Embryonic facial prominence (tissue), 1 donor: Measurements from ENCODE around the gene THOC6.
"Not testable (repeated sequence)": the region's sequence is repeated elsewhere in the genome, so short reads cannot be mapped to it uniquely, and the experiment has no call there.

Source experiments
- DNase-seq: peaks from one replicate; pipeline ENCODE4 v3.0.0-alpha.2; 2016; ENCODE audit errors: extremely low spot score

THOC6 gene

GRCh38 chr16:3030222-3031212 lies 6.7 kb downstream of the THOC6 start:
- DNase-seq: no peak

DNA sequence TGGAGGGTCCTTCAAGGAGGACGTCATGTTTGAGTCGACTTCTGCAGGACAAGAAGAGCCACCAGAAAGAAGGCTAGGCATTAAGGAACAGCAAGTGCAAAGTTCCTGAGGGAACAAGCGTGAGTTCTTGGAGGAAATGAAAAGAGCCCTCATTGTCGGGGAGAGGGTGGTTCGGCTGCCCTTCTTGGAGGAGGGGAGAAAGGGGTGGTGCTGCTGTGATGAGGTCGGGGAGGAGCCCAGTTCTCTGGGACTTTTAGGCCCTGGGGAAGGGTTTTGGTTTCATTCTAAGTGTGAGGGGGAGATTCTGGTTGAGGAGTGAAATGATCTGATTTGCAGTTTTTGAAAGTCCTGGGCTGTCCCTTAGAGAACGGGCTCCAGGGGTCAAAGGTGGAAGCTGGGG lies 8.8 kb downstream of the THOC6 start:
- DNase-seq: no peak

DNA sequence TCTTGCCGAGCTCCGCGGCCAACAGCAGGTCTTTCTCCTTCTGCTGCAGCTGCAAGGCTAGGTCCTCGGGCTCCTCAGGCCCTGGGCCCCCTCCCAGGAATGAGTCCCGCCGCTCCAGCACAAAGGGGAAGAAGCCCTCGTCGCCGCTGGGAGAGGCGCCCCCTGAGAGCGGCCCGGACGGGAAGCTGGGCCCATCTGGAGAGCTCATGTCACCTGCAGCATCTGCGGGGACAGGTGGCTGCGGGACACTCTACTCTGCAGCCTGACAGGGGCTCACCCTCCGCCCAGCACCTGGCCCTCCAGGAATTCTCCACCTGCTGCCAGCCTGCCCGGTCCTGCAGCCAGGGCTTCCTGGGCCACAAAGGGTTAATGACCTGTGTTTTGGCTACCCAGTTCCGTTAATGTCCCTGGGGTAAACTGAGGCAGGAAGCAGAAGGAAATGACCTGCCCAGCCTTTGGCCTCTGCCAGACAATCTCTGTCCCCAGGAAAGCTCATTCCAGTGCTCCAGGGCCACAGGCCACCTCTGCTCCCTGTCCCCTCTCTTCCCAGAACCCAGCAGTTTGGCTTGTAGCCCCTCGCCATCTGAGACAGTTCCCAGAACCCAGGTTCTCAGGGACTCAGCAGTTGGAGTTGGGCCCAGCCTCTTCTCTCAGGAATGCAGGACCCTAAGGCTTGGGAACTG lies 11.6 kb downstream of the THOC6 start:
- DNase-seq: no peak

DNA sequence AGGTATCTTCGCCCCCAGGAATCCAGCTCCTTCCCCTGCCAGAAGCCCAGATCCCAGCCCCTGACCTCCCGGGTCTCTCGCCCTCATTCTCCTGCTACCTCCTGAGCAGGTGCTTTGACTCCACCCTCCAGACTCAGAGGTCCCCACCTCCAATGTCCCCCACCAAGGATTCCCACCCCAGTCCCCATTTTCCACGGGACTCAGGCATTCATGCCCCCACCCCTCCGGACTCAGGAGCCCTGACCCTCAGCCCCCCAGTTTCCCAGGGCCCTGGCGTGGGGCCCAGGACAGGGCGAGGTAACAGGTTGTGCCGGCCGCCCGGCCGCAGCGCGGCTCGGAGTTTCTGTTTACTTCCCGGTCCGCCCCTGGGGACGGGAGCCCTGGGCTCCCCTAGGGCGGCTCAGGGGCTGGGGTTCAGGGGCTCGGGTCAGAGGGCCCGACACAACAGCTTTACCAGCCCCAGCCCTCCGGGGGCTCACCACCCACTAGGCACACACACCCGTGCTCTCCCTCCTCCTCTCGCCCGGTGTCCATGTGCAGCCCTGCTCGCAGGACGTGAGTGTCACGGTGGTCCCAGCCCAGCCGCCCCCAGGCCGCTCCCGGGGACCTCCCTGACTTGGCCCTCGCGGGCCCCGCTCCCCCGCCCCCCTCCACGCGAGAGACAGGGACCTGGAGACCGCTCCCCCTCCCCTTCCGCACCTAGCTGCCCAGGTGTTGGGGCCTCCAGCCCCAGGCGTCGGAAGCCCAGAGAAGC lies 12.3 kb downstream of the THOC6 start:
- no peak for DNase-seq

DNA sequence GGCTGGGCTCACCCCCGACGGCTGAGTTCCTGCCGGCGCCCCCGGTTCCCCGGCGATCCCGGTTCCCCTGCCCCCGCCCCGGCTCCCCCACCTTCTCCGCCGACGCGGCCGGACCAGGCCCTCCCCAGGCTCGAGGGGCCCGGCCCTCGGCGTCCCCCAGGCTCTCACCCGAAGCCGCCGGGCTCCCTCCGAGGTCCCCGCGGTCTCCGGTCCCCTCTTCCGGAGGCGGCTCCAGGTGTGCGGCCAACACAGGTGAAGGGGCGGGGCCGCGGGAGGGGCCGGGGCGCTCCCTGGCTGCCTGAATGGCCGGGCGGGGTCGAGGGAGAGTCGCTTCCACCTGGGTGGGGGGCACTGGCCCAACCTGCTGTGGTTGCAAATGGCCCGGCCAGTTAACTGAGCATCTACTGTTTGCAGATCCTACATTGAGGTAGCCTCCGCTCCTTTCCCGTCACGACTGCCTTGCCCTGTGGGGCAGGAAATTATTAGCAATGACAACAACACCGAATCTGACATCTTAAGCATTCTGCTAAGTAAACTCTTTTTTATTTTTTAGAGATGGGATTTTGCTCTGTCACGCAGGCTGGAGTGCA lies 13.0 kb downstream of the THOC6 start, which contains the start of gene BICDL2:
BICDL2 (minus strand) TSS at position 219 of the 590 bp plus-strand sequence. CDS start 1,448 bp downstream, outside the sequence.
- no peak for DNase-seq

- no peak for DNase-seq
These were observed 14.4 kb downstream of the THOC6 start for GRCh38 chr16:3038256-3038655.

GRCh38 chr16:3038896-3039295 lies 15.1 kb downstream of the THOC6 start:
- no peak for DNase-seq

DNA sequence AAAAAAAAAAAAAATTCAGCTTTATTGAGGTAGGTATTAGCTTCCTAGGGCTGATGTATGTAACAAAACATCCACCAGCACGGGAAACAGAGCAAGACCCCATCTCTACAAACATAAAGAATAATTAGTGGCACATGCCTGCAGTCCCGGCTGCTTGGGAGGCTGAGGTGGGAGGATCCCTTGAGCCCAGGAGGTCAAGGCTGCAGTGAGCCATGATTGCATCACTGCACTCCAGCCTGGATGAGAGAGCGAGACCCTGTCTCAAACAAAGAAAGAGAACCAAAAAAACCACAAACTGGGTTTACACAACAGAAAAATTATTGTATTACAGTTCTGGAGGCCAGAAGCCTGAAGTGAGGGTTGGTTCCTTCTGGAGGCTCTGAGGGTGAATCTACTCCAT lies 18.5 kb downstream of the THOC6 start:
- no peak for DNase-seq

DNA sequence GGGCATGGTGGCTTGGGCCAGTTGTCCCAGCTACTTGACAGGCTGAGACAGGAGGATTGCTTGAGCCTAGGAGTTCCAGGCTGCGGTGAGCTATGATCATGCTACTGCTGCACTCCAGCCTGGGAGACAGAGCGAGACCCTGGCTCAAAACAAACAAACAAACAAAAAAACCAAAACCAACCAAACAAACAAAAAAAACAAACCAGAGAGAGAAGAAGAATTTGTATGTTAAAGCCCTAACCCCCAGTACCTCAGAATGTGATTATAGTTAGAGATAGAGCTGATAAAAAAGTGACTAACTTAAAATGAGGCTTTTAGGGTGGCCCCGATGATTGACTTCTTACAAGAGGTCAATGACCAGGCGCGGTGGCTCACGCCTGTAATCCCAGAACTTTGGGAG lies 20.9 kb downstream of the THOC6 start:
- DNase-seq: no peak

DNA sequence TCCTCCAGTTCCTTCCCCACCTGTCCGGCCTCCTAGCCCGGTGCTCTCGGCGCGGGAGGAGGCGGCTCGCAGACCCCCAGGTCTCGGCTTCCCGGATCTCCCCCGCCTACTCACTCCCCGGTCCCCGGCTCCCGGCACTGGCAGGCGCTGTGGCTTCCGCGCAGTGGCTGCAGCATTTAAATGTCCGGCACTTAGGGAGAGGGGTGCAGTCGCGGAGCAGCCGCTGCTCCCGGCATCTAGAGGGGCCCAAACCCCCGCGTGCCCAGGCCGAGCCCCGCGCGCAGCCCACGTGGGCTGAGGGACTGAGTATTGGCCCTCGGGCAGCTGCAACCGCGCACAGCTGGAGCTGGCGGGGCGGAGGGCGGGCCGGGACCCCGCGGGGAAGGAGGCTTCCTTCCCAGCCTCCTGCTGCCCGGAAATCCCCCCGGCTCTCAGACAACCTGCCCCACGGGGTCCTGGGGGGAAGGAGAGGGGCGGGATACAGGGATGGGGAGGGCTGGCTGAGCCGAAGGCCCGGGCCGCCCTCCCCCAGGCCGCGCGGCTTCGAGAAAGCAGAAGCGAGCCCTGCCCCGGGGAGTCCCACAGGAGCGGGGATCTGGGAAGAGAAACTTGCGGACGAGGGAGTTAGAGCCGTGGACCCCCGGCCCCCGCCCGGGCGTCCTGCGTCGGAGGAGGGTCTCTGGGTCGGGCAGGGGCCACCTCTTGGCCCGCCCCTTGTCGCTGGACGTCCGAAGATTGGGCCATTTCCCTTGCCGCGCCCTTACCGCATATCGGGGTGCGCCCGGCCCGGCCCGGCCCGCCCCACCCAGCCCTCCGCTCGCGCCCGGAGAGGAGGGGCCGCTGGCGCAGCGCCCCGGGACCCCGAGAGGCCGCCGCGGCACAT lies 22.2 kb downstream of the THOC6 start, which contains the start of gene MMP25:
MMP25 (plus strand) TSS at position 804 of the 883 bp plus-strand sequence. CDS start 357 bp downstream, outside the sequence.
- no peak for DNase-seq

GRCh38 chr16:3046641-3047386 lies 23.0 kb downstream of the THOC6 start:
- DNase-seq: no peak

- no peak for DNase-seq
These were observed 23.5 kb downstream of the THOC6 start for GRCh38 chr16:3047387-3047720.

DNA sequence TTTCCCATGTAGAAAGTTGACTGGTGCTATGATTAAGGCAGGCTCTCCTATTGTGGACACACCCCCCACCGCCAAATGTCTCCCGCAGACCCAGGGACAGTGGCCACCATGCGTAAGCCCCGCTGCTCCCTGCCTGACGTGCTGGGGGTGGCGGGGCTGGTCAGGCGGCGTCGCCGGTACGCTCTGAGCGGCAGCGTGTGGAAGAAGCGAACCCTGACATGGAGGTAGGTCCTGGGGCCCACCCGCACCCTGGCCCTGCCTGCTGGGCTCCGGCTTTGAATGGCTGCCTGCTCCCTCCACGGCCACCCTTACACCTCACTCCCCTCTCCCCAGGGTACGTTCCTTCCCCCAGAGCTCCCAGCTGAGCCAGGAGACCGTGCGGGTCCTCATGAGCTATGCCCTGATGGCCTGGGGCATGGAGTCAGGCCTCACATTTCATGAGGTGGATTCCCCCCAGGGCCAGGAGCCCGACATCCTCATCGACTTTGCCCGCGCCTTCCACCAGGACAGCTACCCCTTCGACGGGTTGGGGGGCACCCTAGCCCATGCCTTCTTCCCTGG lies 26.2 kb downstream of the THOC6 start:
- no peak for DNase-seq

DNA sequence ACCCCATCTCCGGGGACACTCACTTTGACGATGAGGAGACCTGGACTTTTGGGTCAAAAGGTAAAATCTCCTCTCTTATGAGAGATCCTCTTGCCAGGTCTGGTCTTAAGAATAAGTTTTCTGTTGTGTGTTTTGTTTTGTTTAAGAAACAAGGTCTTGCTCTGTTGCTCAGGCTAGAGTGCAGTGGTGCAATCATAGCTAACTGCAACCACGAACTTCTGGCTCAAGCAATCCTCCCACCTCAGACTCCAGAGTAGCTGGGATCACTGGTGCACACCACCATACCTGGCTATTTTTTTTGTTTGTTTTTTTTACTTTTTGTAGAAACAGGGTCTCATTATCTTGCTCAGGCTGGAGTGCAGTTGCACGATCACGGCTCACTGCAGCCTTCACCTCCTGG lies 26.7 kb downstream of the THOC6 start:
- no peak for DNase-seq

DNA sequence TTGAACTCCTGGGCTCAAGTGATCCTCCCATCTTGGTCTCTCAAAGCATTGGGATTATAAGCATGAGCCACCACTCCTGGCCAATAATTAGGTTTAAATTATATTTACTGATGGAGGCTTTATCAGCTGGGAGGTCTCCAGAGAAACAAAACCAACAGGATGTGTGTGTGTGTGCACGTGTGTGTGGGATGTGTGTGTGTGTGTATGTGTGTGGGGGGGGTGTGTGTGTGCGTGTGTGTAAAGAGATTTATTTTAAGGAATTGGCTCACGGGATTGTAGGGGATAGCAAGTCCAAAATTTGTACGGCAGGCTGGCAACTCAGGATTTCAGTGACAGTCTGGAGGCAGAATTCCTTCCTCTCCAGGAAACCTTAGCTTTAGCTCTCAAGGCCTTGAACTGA lies 27.2 kb downstream of the THOC6 start:
- DNase-seq: no peak

DNA sequence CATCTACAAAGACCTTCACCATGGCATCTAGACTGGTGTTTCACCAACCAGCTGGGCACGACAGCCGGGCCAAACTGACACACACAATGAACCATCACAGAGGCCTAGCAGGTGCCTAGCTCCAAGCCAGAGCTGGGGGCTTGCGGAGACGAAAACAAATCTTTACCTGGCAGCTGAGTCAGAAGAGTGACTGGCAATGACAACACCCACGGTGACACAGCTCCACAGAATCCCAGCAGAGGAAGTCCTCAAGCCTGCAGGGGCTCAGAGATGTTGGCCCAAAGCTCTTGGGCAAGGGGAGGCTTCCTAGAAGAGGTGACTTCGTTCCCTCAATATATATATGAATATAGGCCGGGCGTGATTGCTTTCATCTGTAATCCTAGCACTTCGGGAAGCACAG lies 27.7 kb downstream of the THOC6 start:
- no peak for DNase-seq

GRCh38 chr16:3052571-3053329 lies 28.9 kb downstream of the THOC6 start:
- DNase-seq: not testable (repeated sequence)

DNA sequence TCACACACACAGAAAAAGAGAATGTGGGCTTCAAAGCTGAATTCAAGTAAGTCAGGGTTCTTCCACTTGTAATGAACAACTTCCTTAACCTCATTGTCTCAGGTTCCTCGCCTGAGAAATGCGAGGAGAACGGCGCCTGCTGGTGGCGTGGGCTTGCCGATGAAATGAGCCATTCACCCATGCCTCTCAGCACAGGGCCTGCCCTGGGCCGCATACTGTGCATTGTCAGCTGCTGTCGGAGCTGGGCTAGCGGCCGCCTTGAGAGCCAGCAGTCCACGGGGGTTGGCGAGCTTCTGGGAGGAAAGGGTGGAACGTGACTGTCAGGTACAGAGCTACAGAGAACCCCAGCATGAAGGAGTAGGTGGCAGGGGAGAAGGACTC lies 29.5 kb downstream of the THOC6 start:
- DNase-seq: not testable (repeated sequence)
